ENCODE measurements around the gene SRSF2.
"Not testable (repeated sequence)": the region's sequence is repeated elsewhere in the genome, so short reads cannot be mapped to it uniquely, and the experiment has no call there.

Gene SRSF2

GRCh38 chr17:76737082-76737675 is at the start of gene SRSF2:
SRSF2 (minus strand) TSS chr17:76737331; CDS start chr17:76737160, 171 bp downstream.
- peak; percentile 98 for DNase-seq (ENCODE audit: low spot score)

GRCh38 chr17:76784926-76785325 is 47.8 kb upstream of the SRSF2 start:
- no peak for DNase-seq (ENCODE audit: low spot score)

- DNase-seq (ENCODE audit: low spot score), result no peak
Observed at GRCh38 chr17:76783146-76783545, 46.0 kb upstream of the SRSF2 start.

GRCh38 chr17:76781056-76781982 is 44.2 kb upstream of the SRSF2 start:
- no peak for DNase-seq (ENCODE audit: low spot score)

- DNase-seq (ENCODE audit: low spot score), result no peak
Observed at GRCh38 chr17:76775021-76775600, 38.0 kb upstream of the SRSF2 start.

GRCh38 chr17:76772842-76773525 is 35.9 kb upstream of the SRSF2 start:
- DNase-seq (ENCODE audit: low spot score), result peak; percentile 69

- no peak for DNase-seq (ENCODE audit: low spot score)
Observed at GRCh38 chr17:76758570-76758969, 21.4 kb upstream of the SRSF2 start.

GRCh38 chr17:76757256-76757655 is 20.1 kb upstream of the SRSF2 start:
- DNase-seq (ENCODE audit: low spot score), result no peak

- DNase-seq (ENCODE audit: low spot score), result no peak
Observed at GRCh38 chr17:76755285-76755684, 18.2 kb upstream of the SRSF2 start.

GRCh38 chr17:76753061-76753961 is 16.2 kb upstream of the SRSF2 start:
- DNase-seq (ENCODE audit: low spot score), result peak; percentile 58

GRCh38 chr17:76752006-76752405 is 14.9 kb upstream of the SRSF2 start:
- peak; percentile 45 for DNase-seq (ENCODE audit: low spot score)

- DNase-seq (ENCODE audit: low spot score), result no peak
Observed at GRCh38 chr17:76751416-76751993, 14.4 kb upstream of the SRSF2 start.

- DNase-seq (ENCODE audit: low spot score), result no peak
Observed at GRCh38 chr17:76748657-76749056, 11.5 kb upstream of the SRSF2 start.

GRCh38 chr17:76747716-76748363 is 10.7 kb upstream of the SRSF2 start:
- no peak for DNase-seq (ENCODE audit: low spot score)

GRCh38 chr17:76745785-76746184 is 8.7 kb upstream of the SRSF2 start:
- DNase-seq (ENCODE audit: low spot score), result not testable (repeated sequence)

GRCh38 chr17:76744747-76745146 is 7.6 kb upstream of the SRSF2 start:
- no peak for DNase-seq (ENCODE audit: low spot score)

GRCh38 chr17:76742958-76743357 is 5.8 kb upstream of the SRSF2 start:
- no peak for DNase-seq (ENCODE audit: low spot score)

- no peak for DNase-seq (ENCODE audit: low spot score)
Observed at GRCh38 chr17:76740329-76741118, 3.4 kb upstream of the SRSF2 start.

- not testable (repeated sequence) for DNase-seq (ENCODE audit: low spot score)
Observed at GRCh38 chr17:76739568-76740115, 2.5 kb upstream of the SRSF2 start.

Data from CD4-positive, alpha-beta T cell treated with Interleukin-6 at 100 ng/mL for 8 hours (primary cell).